Measurements from ENCODE around the gene TTLL11.

TTLL11 gene

DNA sequence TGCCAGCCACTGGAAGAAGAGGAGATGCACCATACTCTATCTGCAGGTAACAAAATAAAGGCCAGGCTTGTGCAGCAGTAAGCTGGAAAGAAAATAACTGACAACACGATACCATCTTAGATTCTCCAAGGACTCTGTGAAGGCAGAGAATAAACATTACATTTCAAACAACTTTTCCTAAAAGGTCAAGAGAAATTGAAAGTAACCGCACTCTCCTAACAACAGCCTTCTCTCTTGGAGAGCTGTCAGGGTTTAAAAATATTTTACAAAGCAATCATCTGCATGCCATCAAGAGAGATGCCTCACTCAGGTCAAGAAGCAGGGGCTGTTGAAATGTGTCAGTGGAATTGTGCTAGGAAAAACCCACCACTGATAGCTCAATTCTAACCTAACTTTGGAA is 13.5 kb upstream of the TTLL11 start:
- DNase-seq: no peak

DNA sequence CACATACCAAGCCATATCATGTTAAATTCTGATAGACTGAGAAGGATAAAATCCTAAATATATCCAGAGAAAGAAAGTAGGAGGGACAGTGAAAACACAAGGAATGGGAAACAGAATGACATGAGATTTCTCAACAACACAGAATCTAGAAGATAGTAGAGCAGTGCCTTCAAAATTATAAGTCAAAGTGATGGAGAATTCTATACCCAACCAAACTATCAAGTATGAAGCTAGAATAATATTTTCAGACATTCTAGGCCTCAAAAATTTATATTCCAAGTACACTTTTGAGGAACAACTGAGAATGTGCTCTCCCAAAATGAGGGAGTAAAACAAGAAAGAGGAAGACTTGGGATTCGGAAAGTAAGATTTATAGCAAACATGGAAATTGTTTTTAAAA is 10.9 kb upstream of the TTLL11 start:
- no peak for DNase-seq

DNA sequence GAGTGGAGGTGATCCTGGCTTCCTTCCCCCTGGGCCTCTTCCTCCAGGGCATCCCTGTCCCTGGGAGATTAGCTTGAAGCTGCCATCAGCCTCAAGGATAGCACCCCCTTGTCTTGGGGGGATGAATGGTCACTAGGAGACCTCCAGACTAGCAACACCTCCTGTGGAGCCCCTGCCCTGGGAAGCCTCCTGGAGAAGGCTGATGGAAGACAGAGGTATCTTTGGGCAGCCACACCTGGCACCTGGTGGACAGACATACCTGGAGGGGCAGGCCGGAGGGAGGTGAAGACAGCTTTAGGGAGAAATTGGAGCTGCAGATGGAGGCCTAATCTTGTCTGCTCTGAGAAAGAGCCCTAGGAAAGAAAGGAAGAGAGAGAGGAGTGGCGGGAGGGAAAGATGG is 9.0 kb upstream of the TTLL11 start:
- no peak for DNase-seq

DNA sequence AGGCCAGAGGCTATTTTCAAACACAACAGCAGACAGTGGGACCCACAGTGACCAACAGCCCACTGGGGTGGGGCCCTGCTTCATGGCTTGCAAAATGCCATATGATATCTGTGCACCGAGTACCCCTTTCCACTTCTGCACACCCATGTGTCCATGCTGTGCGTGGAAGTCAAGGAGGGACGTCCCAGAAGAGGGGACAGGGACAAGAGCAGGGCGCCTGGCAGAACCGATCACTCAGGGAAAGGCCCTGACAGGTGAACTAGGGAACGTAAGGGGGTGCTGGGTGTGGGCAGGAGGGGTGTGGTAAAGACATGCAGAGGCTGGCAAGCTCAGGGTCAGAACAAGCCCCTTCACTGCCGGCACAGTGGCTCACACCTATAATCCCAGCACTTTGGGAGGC is 7.6 kb upstream of the TTLL11 start:
- DNase-seq: no peak

DNA sequence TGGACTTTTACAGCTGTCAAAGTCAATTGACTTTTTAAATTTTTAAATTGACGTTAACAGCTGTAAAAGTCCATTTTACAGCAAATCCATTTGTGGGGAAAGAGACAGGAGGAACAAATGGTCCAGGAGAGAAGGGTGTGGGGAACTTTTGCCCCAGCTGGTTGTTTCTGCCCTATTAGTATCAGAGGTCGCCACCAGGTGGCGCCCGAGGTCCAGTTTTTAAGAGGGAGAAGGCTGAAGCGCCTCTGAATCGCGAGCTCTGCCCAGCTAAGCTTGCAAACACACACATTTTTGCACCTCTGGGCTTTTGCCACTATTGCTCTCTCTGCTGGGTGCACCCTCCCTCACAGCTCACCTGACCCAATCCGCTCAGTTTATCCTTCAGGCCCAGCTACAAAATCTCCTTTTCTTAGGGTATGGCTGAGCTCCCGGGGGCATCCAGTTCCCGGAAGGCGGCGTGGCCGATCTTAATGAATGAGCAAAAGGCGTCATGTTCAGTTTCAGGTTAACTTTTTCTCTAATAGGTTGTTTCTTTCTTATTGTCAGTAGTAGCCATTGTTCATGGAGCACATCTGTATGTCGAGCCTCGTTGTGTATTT is 6.3 kb upstream of the TTLL11 start:
- DNase-seq: peak; percentile 27

DNA sequence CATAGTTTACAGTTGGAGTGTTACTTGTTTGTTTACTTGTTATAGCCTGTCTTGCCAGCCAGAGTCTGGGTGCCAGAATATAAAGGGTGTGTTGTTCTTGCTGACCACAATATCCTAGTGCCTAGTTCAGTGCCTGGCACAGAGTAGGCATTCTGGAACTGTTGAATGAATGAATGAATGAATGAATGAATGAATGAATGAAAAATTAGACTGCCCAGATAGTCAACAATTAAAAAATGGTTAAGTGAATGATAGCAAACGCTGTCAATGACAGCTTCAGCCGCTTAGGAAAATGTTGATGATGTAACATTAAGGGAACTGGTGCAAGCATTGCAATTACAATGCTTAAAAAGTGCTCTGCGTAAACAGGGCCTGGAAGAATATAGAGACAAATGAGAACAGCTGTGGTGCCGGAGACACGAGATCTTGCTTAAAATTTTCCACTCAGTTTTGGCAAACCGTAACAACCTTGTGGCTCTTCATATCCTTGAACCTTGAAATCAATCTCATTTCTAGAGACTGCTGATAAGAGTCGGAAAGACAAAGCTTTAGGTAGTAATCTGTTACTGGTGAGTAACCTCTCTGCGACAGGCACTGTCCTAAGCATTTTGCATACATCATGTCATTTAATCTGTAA is 4.7 kb upstream of the TTLL11 start:
- no peak for DNase-seq

DNA sequence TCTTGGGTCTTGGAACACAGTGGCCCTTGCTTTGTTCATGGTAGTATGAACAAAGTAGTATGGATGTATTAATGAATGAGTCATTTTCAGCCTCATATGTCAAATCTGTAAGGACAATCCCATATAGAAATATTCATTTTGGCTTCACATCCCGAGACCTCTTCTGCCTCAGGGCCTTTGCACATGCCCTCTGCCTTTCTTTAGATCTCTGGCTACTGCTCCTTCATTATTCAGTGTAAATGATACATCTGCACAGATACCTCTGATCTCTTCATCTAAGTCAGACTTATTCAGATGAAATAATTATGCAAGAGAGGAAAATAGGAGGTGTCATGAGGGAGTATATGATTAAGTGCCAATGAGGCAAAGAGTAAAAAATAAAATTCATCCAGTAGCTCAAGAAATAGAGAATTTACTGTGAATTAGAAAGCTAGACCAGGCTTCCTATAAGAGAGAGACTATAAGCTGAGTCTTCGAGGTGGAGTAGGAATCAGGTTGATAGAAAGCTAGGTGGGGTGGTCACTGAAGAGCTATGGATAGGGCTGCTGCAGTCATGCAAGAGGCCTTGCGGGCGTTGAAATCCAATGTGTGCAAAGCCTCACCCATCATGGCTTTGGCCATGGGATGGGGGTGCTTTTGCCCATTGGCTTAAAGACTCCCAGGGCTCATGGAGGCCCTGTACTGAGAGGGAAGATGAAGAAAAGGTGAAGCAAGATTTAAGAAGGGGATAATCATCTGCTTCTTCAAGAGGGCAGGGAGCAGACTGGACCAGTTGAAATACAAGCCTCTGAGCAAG is 3.7 kb upstream of the TTLL11 start:
- DNase-seq: no peak

DNA sequence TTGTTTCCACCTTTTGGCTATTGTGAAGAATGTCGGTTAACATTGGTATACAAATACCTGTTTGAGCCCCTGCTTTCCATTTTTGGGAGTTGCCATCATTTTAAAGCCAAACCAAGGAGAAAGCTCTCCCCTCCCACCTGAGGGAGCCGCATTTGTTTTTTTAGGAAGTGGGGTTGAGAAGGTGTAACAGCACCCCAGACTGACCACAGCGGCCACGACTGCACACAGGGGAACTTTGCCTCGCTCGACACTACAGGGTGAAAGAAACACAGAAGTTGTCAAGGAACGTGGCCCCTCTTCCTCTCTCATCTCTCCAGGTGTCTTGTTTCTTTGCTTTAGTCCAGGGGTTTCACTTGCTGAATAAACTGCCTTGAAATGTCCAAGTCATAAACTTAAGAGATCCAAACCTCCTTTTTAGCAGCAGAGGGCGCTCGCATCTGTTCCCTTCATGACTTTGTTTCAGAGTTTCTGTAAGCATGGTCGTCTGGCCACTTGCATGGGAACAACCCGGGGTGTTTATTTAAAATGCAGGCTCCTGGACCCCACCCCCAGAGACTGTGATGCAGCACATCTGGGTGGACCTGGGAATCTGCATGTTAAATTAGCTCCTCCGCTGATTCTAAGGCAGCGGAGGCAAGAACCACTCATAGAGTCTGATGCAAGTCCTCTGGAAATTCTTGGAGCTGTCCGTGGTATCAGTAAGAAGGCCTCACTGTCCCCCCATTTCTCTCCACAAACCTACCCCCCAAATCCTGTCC is 2.1 kb upstream of the TTLL11 start:
- DNase-seq: no peak

DNA sequence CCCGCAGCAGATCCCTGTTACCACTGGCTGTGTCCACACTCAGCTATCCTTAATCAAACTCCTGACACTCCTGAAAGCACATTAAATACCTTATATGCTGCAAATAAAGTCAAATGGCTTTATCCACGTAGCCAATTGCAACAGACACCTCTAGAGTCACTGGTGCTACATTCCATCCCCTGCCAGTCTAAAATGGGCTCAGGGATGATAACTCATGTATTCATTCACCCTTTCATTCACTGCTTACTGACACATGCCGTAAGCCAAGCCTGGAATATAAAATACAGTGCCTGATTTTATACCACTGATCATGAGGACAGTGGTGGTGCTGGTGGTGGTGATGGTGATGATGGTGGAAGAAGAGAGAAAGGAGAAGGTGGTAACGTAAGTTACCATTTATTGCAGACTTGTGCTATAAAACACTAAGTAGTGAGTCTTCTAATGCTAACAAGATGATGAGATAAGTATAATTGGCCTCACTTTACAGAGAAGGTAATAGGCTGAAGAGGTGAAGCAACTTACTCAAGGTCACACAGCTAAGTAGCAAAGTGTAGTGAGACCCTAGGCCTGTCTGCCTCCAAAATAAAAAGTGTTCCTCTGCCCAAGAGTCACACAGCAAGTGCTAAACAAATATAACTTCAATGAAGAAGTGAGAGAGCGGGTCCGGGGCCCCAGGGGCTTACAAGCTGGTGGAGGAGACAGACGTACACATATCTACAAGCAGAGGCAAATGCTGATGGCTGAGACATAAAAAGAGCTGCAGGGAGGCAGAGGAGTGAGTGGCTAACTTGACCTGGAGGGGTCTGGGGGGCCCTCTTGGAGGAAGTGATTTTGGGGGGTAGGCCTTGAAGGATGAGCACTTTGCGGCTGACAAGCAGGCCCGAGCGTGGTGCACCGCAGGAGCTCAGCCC is 1.2 kb downstream of the TTLL11 start:
- DNase-seq: no peak

DNA sequence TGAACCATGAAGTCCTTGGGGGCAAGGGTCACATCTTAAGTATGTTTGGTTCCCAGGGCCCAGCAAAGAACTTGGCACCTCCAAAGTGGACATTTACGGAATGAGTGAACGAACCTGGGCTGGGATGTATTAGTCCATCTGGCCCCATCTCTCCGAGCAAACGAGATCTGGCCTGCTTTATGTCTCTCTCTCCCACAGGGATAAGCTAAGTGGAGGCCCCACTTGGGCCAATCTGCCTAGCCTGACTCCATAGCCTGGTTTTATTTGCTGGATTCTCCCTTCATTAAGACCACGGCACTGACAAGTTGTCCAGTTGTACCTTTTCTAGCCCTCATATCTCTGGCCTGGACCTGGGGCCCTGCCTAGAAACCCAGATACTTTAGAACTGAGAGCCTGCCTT is 2.1 kb downstream of the TTLL11 start:
- DNase-seq: no peak

DNA sequence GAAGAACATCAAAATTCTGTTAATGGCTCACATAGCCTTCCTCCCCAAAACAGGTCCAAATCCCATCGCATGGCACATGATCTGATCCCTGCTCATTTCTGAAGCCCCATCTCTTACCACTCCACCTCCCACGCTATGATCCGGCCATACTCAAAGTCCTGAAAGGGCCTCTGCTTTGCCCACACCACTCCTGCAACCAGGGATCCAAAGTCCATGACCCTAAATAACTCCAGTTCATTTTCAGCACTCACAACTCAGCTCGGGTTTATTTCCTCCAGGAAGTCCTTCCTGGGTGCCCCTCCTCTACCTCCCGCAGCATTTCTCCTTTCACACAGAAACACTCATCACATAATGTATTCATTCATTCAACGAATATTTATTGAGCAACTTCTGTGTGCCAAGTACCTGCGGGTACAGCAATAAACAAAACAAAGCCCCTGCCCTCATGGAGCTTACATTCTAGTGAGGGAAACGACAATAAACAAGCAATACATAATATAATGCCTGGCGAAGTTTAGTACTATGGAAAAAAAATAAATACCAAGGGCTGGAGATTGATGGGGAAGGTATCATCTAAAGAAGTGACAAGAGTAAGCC is 2.7 kb downstream of the TTLL11 start:
- no peak for DNase-seq

DNA sequence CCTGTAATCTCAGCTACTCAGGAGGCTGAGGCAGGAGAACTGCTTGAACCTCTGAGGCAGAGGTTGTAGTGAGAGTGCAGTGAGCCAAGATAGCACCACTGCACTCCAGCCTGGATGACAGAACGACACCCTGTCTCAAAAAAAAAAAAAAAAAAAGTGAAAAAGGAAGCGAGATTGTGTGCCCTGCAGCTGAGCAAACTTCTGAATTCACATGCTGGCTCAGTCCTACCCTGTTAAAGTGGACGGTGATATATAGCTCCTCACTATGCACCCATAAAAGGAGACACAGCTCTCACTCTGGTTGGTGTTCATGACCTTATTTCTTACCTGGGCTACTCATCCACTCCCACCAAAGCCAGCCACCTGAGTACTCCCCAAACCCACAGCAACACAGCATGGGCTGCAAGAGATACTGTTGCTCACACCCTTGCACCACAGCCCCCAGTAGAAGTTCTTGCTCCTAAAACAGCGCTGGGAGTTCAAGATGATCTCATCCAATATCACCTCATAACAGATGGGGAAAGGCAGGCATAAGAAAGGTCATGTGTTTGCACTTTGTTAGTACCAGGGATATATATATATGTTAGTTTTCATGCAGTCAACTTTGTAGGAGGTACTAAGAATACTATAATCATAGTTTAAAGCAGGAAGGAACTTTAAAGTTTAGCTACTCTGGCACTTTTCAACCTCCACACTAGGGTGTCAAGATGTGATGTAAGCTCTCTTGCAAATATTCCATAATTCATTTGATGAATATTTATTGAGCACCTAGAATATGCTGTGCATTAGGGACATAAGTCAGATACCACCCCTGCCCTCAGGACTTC is 4.0 kb downstream of the TTLL11 start:
- DNase-seq: no peak

DNA sequence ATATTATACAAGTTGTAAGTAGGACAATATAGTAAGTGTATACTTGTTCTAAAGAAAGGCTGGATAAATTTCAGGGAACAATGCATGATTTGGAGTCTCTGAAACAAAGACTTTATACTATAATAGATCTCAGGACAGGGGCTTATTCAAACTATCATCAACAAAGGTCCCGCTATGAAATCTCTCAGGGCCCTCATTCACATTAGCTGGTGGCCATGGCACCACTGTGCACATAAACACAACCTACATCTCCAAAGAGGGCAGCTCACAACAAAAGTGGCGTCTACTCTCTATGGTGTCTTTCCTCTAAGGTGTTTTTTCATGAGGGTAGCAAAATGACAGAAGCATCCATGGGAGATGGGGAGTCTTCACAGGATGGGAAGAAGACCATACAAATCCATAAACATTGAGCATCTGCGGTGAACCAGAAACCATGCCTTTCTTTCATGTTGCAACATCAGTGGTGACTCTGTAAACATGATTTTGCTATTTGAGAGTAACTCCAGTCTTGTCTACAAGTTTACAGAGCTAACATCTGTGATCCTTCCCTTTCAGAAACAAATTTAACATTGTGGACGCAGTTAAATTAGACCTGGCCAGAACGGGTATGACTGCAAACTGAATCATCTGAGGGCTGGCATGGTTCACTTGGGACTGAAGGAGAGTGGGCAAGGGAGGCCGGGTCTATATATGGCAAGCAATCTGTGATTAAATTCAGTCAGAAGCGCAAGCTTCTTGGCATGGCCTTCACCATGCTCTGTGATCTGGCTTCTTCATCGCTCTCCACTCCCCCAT is 5.5 kb downstream of the TTLL11 start:
- DNase-seq: no peak

DNA sequence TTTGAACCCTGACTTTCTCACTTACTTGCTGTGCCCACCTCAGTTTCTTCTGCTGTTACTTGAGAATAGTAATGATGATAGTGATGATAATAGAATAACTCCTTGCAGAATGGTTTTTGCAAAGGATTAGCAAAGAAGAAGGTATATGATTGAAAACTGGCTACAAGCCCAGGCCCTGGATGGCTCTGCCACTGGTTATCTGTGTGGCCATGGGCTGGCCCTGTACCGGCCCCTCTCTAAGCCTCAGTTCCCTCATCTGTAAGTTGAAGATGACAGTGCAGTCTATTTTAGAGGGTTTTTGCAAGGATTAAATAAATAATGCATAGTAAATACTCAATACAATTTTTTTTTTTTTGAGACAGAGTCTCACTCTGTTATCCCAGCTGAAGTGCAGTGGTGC is 6.2 kb downstream of the TTLL11 start:
- no peak for DNase-seq

DNA sequence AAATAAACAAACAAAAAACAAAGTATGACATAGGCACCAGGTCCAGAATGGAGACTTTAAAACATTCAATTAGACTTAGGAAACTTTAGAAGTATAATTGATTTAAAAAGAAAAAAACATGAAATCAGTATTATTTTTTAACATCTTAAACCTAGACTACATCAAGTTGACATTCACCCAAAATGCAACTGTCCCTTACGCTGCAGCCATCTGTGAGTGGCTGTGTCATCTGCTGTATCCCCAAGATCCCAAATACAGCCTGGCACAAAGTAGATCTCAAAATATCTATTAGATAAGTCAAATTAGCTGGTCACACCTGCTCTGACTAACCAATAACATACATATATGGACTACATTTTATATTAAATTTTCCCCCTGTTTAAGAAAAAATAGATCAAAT is 7.8 kb downstream of the TTLL11 start:
- no peak for DNase-seq

DNA sequence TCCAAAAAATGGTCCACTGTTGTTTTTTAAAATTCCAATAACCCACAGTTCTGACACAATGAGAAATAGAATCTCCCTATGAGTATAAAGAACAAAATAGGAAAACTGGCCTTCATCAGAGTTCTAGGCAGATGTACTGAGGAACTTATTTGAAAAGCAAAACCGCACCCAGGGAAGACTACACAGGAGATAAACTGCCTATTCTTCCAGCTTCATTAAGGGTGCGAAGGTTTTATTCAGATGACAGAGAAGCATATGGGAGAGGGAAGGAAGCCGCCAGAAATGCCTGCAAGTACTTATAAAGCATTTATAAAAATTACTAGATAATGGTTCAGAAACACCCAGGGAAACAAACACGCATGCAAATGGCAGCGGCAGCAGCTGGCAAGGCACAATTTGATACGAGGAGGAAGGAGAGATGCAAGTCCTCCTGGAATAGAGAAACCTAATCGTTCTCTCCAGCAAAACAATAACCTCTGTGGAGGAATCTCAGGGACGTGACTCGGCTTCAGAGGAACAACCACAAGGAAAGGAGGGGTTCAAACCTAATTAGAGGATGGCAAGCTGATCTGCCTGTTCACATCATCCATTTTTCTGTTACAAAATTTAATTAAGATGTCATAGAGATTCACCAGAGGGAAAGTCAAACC is 9.0 kb downstream of the TTLL11 start:
- DNase-seq: no peak

DNA sequence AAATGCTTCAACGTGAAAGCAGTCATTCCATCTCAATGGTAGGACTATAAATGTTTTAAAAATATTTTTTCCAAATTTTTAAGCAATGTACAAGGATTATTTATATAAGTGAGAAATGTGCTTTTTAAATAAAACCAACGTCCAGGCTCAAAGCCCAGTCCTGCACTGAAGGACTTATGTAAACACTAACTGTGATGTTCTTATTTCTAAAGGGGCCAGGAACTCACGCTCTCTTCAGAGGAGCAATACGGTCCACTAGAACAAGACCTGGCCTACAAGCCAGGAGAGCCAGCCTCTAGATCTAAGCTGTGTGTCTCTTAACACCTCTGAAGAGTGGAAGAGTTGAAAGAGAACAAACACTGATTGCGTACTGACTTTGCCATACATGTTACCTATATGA is 12.1 kb downstream of the TTLL11 start:
- no peak for DNase-seq

DNA sequence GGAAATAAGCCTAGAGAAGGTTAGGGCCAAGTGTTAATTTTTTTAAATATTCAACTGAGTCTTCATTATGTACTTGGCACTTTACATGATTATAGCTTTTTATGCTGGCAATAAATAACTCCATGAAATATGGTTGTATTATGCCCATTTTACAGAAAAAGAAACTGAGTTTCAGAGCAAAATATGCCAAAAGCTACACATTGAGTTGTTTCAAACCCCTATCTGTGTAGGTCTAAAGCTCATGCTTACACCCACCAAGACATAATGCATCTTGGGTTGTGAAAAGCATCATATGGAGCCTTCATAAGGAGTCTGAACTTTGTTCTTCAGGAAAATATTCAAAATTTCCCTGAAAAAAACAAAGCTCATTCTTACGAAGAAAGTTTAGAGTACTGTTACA is 14.6 kb downstream of the TTLL11 start:
- no peak for DNase-seq

DNA sequence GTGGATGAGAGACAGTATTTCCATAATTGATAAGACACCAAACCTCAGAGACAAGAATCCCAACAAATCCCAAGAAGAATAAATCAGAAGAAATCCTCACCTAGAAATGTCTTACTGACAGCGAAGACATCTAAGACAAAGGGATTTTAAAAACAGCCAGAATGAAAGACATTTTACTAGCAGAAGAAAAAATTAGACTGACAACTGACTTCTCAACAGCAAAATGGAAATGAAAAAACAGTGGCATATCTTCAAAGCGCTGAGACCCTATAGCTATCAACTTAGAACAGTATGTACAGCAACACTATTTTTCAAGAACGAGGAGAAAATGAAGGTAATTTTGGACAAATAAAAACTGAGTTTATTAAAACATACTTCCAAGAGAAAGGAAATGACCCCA is 16.3 kb downstream of the TTLL11 start:
- DNase-seq: no peak

DNA sequence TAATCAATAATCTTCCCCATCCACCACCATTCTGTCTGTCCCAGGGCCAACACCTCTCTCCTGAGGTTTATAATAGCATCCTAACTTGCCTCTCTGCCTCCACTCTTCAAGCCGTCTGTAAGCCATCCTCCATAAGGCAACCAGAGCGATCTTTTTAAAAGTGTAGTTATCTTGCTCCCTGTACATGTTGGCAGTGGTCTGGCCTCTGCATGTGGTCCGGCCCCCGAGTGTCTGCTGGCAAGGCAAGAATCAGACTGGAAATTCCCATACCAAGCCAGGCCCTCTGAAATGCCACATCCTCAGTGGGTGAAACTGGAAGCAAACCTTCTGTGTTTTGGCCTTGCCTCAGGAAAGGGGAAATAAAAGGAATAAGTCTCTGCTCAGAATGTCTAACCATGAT is 17.0 kb downstream of the TTLL11 start:
- no peak for DNase-seq

Measured in activated gamma-delta T cell (primary cell).